H9 (cell line): ENCODE results near the gene SOBP. TPM values are rescaled to one million over a fixed set of nuclear protein-coding genes. Genes with fewer than 3 reads are reported as not detected.

Experiments used
- DNase-seq: peaks from one replicate; pipeline ENCODE4 v3.0.0-alpha.2; 2017
- H2AFZ ChIP-seq: one replicate; pipeline ENCODE4 v1.6.1; 2013; ENCODE audit warnings: mild to moderate bottlenecking, low read length, control low read depth, moderate library complexity
- H2AK5ac ChIP-seq: 2 replicates; pipeline ENCODE4 v1.6.1; 2013; ENCODE audit warnings: low read length, control low read depth, mixed read lengths; ENCODE audit not compliant: insufficient read length
- H2BK120ac ChIP-seq: one replicate; pipeline ENCODE4 v1.6.1; 2013; ENCODE audit warnings: low read depth, mild to moderate bottlenecking, low read length, control low read depth, inconsistent platforms; ENCODE audit not compliant: poor library complexity, severe bottlenecking
- H2BK12ac ChIP-seq: 2 replicates; pipeline ENCODE4 v1.6.1; 2013; ENCODE audit warnings: low read length, control low read depth, mixed read lengths, low read depth; ENCODE audit not compliant: insufficient read length
- H2BK15ac ChIP-seq: 2 replicates; pipeline ENCODE4 v1.6.1; 2013; ENCODE audit warnings: low read depth, low read length, control low read depth
- H2BK20ac ChIP-seq: one replicate; pipeline ENCODE4 v1.6.1; 2013; ENCODE audit warnings: low read depth, mild to moderate bottlenecking, low read length, control low read depth, inconsistent platforms; ENCODE audit not compliant: poor library complexity, severe bottlenecking
- H2BK5ac ChIP-seq: 2 replicates; pipeline ENCODE4 v1.6.1; 2013; ENCODE audit warnings: low read length, control low read depth, mixed read lengths; ENCODE audit not compliant: insufficient read length
- H3K14ac ChIP-seq: 2 replicates; pipeline ENCODE4 v1.6.1; 2013; ENCODE audit warnings: low read length, control low read depth; ENCODE audit not compliant: insufficient read depth
- H3K18ac ChIP-seq: 2 replicates; pipeline ENCODE4 v1.6.1; 2013; ENCODE audit warnings: low read depth, mild to moderate bottlenecking, mixed read lengths, low read length, control low read depth; ENCODE audit not compliant: insufficient read length
- H3K23ac ChIP-seq: 2 replicates; pipeline ENCODE4 v1.6.1; 2013; ENCODE audit warnings: low read length, control low read depth, mixed read lengths, low read depth; ENCODE audit not compliant: insufficient read length
- H3K23me2 ChIP-seq: 2 replicates; pipeline ENCODE4 v1.6.1; 2013; ENCODE audit warnings: low read depth, mild to moderate bottlenecking, mixed read lengths, low read length, control low read depth; ENCODE audit not compliant: insufficient read length, poor library complexity, severe bottlenecking
- H3K27ac ChIP-seq: 2 replicates; pipeline ENCODE4 v1.5.1; 2013; ENCODE audit warnings: low read length, control low read depth, mixed read lengths, low read depth; ENCODE audit not compliant: insufficient read length
- H3K27me3 ChIP-seq: 2 replicates; pipeline ENCODE4 v1.6.1; 2013; ENCODE audit warnings: low read length, control low read depth, inconsistent platforms; ENCODE audit not compliant: insufficient read depth
- H3K4ac ChIP-seq: 2 replicates; pipeline ENCODE4 v1.6.1; 2013; ENCODE audit warnings: low read depth, mild to moderate bottlenecking, control low read depth, inconsistent platforms, low read length, moderate library complexity
- H3K4me1 ChIP-seq: 2 replicates; pipeline ENCODE4 v1.6.1; 2013; ENCODE audit warnings: low read length, control low read depth, inconsistent platforms; ENCODE audit not compliant: insufficient read depth
- H3K4me2 ChIP-seq: 2 replicates; pipeline ENCODE4 v1.6.1; 2013; ENCODE audit warnings: low read length, control low read depth, mixed read lengths; ENCODE audit not compliant: insufficient read length, insufficient read depth
- H3K56ac ChIP-seq: 2 replicates; pipeline ENCODE4 v1.6.1; 2013; ENCODE audit warnings: low read depth, mild to moderate bottlenecking, mixed read lengths, low read length, control low read depth; ENCODE audit not compliant: insufficient read length
- H3K79me1 ChIP-seq: 2 replicates; pipeline ENCODE4 v1.6.1; 2013; ENCODE audit warnings: low read depth, mild to moderate bottlenecking, moderate library complexity, low read length, control low read depth, inconsistent platforms; ENCODE audit not compliant: insufficient read depth, poor library complexity, severe bottlenecking
- H3K79me2 ChIP-seq: 2 replicates; pipeline ENCODE4 v1.6.1; 2013; ENCODE audit warnings: low read length, control low read depth, inconsistent platforms; ENCODE audit not compliant: insufficient read depth
- H3K9ac ChIP-seq: 2 replicates; pipeline ENCODE4 v1.6.1; 2013; ENCODE audit warnings: low read length, control low read depth, mixed read lengths; ENCODE audit not compliant: insufficient read length; ENCODE audit errors: extremely low read depth
- H3K9me3 ChIP-seq: one replicate; pipeline ENCODE4 v1.6.1; 2013; ENCODE audit warnings: low read depth, low read length, inconsistent platforms; ENCODE audit not compliant: control insufficient read depth
- H3T11ph ChIP-seq: one replicate; pipeline ENCODE4 v1.6.1; 2013; ENCODE audit warnings: mild to moderate bottlenecking, low read length, control low read depth, inconsistent platforms
- H4K20me1 ChIP-seq: one replicate; pipeline ENCODE4 v1.6.1; 2013; ENCODE audit not compliant: control insufficient read depth, insufficient read length, insufficient read depth
- H4K5ac ChIP-seq: 2 replicates; pipeline ENCODE4 v1.6.1; 2013; ENCODE audit warnings: low read depth, mild to moderate bottlenecking, mixed read lengths, low read length, control low read depth; ENCODE audit not compliant: insufficient read length
- H4K8ac ChIP-seq: replicated peaks from 2 replicates; pipeline ENCODE4 v1.6.1; 2013; ENCODE audit warnings: low read length, control low read depth, mixed read lengths, low read depth; ENCODE audit not compliant: insufficient read length
- H4K91ac ChIP-seq: 2 replicates; pipeline ENCODE4 v1.6.1; 2013; ENCODE audit warnings: low read depth, mild to moderate bottlenecking, moderate library complexity, mixed read lengths, low read length, control low read depth; ENCODE audit not compliant: insufficient read length
- H3K27ac Mint-ChIP-seq, 3 experiments: 2 replicates in 2 of 3; 3 replicates in 1 of 3; pipeline ENCODE4 v1.8.0; 2020 to 2021; ENCODE audit warnings: mixed read lengths in 3 of 3, mild to moderate bottlenecking in 1 of 3, moderate library complexity in 1 of 3
- H3K27me3 Mint-ChIP-seq: 2 replicates; pipeline ENCODE4 v1.8.0; 2021; ENCODE audit warnings: low read depth, mild to moderate bottlenecking, moderate library complexity, mixed read lengths
- H3K36me3 Mint-ChIP-seq, 3 experiments: 2 replicates in 2 of 3; 3 replicates in 1 of 3; pipeline ENCODE4 v1.8.0; 2020 to 2021; ENCODE audit warnings: low read depth in 3 of 3, mixed read lengths in 3 of 3; ENCODE audit not compliant: insufficient read depth in 1 of 3
- H3K4me1 Mint-ChIP-seq, 2 experiments: 2 replicates each; pipeline ENCODE4 v1.8.0; 2020; ENCODE audit warnings: mixed read lengths in 2 of 2
- H3K4me3 Mint-ChIP-seq, 2 experiments: 2 replicates in 1 of 2; 3 replicates in 1 of 2; pipeline ENCODE4 v1.8.0; 2020 to 2021; ENCODE audit warnings: mild to moderate bottlenecking in 2 of 2, mixed read lengths in 2 of 2, moderate library complexity in 1 of 2
- H3K9me3 Mint-ChIP-seq, 2 experiments: 2 replicates in 1 of 2; 3 replicates in 1 of 2; pipeline ENCODE4 v1.8.0; 2020; ENCODE audit warnings: mild to moderate bottlenecking in 2 of 2, mixed read lengths in 2 of 2, moderate library complexity in 1 of 2
- CTCF ChIP-seq: fragments of 200-600 bp; sonication (generic); conservative IDR thresholded peaks from 3 replicates; pipeline ENCODE4 v1.8.0; 2021; ENCODE audit warnings: antibody characterized with exemption, mild to moderate bottlenecking
- WGBS: extraction: QIAGEN DNeasy Blood & Tissue Kit; methylation state at CpG from one replicate; pipeline ENCODE4 v1.1.7; 2013; ENCODE audit warnings: missing lambda C conversion rate, low lambda C conversion rate, mixed read lengths; ENCODE audit not compliant: insufficient read length; ENCODE audit errors: extremely low coverage; 5-methylcytosine and 5-hydroxymethylcytosine counted together
- total RNA-seq: library from RNA; stranded (reverse); gene quantifications from 2 replicates; pipeline ENCODE4 v1.2.1, GENCODE V29; 2021

The SOBP gene
- total RNA-seq, 1 experiment from 2014 or later = 4.3 TPM

- H3K27me3 ChIP-seq = no peaks in the 10 kb centered on the region
- H3K56ac ChIP-seq = no peak overlapping the region
- Mint-ChIP-seq H3K27ac (no peak overlapping the region; a peak in 1 of 7 replicates), H3K36me3 (peaks cover 0 to 6% (median 0%) of the 10 kb centered on the region in 3 experiments; a peak in 2 of 7 replicates), H3K4me1 (peaks cover 23 to 25% of the 10 kb centered on the region in 2 experiments), H3K4me3 (no peak overlapping the region), H3K9me3 (no peaks in the 10 kb centered on the region; a peak in 1 of 5 replicates), H3K27me3 (no peaks in the 10 kb centered on the region)
- no peak overlapping the region for H3K14ac ChIP-seq
- H4K5ac ChIP-seq = no peak overlapping the region
- no peak overlapping the region for H2BK15ac ChIP-seq
- H3K23ac ChIP-seq = no peak overlapping the region
- no peak overlapping the region for H2AK5ac ChIP-seq
- H3K79me1 ChIP-seq = no peaks in the 10 kb centered on the region
- TF ChIP-seq CTCF = no peak
- H2BK120ac ChIP-seq = no peak overlapping the region
- no peaks in the 10 kb centered on the region for H4K20me1 ChIP-seq
- no peak overlapping the region for H2BK12ac ChIP-seq
- no peak overlapping the region for H3K4me2 ChIP-seq
- no peak overlapping the region for H4K8ac ChIP-seq
- no CpG with 5 or more reads among the region's 5 CpGs for WGBS
- no peak overlapping the region for H3K4ac ChIP-seq
- H2BK20ac ChIP-seq = no peak overlapping the region
- no peak for DNase-seq
- H2AFZ ChIP-seq = no peak overlapping the region
- H3K4me1 ChIP-seq = no peaks in the 10 kb centered on the region; the same call in 1 of the 2 replicates
- no peaks in the 10 kb centered on the region for H3K9me3 ChIP-seq
- no peaks in the 10 kb centered on the region for H3K23me2 ChIP-seq
- no peaks in the 10 kb centered on the region for H3K79me2 ChIP-seq
- H3K18ac ChIP-seq = no peak overlapping the region
- H4K91ac ChIP-seq = no peak overlapping the region
- H3K27ac ChIP-seq = no peak overlapping the region
- no peak overlapping the region for H2BK5ac ChIP-seq
- no peak overlapping the region for H3T11ph ChIP-seq
- H3K9ac ChIP-seq = no peak overlapping the region
Observed at GRCh38 chr6:107697682-107698081, 207.8 kb downstream of the SOBP start.
